Measurements from ENCODE around the gene ADGRL3.

DNA sequence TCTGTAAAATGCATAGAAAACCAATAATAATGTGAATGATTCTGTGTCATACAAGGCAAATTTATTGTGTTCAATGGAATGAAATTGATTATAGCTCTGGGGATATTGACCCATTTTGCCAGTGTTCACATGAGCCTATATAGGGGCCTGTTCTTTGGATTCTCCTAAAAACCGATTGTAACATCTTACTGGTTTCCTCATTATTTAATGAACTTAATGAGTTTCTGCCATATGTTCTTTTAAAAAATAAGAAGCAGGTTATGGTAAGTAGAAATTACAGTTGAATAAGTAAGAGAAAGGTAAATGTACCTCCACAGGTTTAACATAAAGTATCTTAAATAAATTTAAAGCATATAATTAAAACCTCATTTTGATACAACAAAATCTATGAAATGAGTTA, 24.6 kb upstream of the ADGRL3 start:
- TF ChIP-seq, protein P1, sequence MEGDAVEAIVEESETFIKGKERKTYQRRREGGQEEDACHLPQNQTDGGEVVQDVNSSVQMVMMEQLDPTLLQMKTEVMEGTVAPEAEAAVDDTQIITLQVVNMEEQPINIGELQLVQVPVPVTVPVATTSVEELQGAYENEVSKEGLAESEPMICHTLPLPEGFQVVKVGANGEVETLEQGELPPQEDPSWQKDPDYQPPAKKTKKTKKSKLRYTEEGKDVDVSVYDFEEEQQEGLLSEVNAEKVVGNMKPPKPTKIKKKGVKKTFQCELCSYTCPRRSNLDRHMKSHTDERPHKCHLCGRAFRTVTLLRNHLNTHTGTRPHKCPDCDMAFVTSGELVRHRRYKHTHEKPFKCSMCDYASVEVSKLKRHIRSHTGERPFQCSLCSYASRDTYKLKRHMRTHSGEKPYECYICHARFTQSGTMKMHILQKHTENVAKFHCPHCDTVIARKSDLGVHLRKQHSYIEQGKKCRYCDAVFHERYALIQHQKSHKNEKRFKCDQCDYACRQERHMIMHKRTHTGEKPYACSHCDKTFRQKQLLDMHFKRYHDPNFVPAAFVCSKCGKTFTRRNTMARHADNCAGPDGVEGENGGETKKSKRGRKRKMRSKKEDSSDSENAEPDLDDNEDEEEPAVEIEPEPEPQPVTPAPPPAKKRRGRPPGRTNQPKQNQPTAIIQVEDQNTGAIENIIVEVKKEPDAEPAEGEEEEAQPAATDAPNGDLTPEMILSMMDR (conservative IDR thresholded peaks at IDR 0.05) = no peak
- no peak for TF ChIP-seq ZFX (IDR thresholded peaks at IDR 0.05)
